HG02938 (cell line): ENCODE results near the gene TESK1.
A peak's percentile ranks its signal among the peaks of the same experiment; 100 is the strongest.
"Not testable (repeated sequence)": the region's sequence is repeated elsewhere in the genome, so short reads cannot be mapped to it uniquely, and the experiment has no call there.

ENCODE experiments used
- ATAC-seq: cut with Tn5 transposase; IDR thresholded peaks from one replicate; pipeline ENCODE4 v1.9.1; 2021; ENCODE audit warnings: mild to moderate bottlenecking, moderate library complexity; ENCODE audit not compliant: unreplicated experiment

The TESK1 gene

GRCh38 chr9:35579130-35579529 lies 25.9 kb upstream of the TESK1 start:
- ATAC-seq, result no peak

- ATAC-seq, result not testable (repeated sequence)
These were observed 25.3 kb upstream of the TESK1 start for GRCh38 chr9:35579659-35580227.

- ATAC-seq, result not testable (repeated sequence)
These were observed 21.5 kb upstream of the TESK1 start for GRCh38 chr9:35583521-35583920.

GRCh38 chr9:35584681-35585080 lies 20.4 kb upstream of the TESK1 start:
- not testable (repeated sequence) for ATAC-seq

DNA sequence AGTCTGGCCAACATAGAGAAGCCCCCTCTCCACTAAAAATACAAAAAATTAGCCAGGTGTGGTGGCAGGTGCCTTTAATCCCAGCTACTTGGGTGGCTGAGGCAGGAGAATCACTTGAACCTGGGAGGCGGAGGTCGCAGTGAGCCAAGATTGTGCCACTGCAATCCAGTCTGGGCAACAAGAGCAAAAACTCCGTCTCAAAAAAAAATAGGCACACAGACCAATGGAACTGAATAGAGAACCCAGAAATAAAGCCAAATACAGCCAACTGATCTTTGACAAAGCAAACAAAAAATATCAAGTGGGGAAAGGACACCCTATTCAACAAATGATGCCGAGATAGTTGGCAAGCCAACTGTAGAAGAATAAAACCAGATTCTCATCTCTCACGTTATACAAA lies 16.6 kb upstream of the TESK1 start:
- ATAC-seq, result not testable (repeated sequence)

GRCh38 chr9:35593581-35593980 lies 11.5 kb upstream of the TESK1 start:
- ATAC-seq, result no peak

GRCh38 chr9:35594471-35594870 lies 10.6 kb upstream of the TESK1 start:
- ATAC-seq, result no peak

GRCh38 chr9:35596907-35597306 lies 8.2 kb upstream of the TESK1 start:
- ATAC-seq, result not testable (repeated sequence)

DNA sequence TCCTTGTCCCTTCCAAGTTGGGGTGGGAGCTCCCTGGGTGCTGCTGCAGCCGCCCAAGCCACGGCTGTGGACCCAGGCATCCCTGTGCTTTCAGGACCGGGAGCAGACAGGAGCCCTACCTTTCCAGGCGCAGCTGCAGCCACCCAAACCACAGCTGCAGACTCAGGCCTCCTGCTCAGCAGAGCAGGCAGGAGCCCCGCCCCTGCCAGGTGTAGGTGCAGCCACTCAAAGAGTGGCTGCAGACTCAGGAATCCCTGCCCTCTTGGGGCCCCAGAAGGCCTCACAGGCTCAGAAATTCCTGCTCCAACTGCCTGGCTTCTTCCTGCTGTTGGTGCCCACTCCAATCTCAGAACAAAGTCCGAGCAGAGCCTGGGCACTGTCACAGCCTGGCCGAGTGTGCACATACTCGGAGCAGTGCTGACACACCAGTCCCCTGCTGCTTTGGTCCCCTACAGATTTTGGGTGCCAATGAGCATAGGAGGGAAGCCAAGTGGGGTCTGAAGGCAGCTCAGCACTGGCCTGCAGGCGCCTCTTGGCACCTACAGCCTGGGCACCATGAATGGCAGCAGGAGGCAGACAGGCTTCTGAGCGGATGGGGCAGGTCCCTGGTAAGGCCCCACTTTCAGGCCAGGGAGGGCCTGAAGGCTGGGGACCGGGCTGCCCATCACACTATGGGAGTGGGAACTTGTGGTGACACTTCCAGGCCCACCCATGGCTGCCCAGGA lies 6.0 kb upstream of the TESK1 start:
- ATAC-seq, result no peak

DNA sequence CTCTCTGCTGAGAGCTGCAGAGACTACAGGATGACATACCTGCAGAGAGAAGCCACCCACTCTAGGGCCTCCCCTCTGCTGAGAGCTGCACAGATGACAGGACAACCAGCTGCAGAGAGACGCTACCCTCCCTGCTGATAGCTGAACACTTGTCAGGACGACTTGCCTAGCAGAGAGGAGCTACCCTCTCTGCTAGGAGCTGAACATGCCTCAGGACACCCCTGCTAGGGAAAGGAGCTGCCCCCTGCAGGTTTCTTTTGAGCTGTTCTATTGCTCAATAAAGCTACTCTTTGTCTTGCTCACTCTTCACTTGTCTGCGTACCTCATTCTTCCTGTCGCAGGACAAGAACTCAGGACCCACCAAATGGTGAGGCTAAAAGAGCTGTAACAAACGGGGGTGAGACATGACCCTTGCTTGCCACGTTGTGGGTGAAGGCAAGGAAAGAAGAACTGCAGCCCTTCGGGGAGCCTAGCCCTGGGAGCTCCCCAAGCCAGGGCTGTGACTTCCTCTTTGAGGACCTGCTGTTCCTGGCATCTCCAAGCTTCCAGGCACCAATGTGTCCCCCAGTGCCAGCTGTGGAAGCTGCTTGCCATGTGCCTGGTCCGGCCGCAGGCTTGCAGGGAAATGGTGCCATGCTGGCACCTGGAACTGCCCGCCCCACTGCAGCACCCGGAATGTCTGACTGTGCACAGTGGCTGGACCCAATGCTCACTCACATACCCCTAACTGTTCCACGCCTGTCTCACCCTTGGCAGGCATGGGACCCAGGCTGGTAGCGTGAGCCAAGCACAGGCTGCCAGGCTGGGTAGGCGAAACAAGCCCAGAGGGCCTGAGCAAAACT lies 5.1 kb upstream of the TESK1 start:
- no peak for ATAC-seq

- ATAC-seq, result no peak
These were observed 1.5 kb upstream of the TESK1 start for GRCh38 chr9:35603506-35603985.

DNA sequence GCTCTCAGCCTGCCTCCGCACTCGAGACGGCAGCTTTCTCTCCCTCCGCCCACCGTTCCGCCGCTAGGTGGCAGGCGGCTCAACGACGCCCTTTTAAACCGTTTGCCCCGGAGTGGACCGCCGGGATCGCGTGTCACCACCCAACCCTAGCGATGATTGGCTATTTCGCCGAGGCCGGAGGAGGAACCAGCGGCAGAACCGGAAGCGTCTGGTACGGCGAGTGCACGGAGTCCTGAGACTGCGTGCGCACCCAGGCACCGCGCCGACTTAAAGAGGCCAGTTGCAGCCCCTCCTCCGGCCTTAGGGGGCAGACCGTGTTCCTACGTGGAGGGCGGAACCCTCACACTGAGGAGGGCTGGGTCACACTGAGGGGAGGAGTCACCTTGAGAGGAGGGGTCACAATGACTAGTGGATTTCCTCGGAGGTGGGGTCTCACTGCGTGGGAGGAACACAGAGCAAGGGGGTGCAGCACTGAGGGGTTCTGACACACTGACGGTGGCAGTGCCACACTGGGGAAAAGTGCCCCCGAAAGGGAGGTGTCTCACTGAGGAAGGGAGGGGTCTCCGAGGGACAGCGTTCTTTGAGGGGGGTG lies 980 bp upstream of the TESK1 start:
- peak; percentile 83 for ATAC-seq

DNA sequence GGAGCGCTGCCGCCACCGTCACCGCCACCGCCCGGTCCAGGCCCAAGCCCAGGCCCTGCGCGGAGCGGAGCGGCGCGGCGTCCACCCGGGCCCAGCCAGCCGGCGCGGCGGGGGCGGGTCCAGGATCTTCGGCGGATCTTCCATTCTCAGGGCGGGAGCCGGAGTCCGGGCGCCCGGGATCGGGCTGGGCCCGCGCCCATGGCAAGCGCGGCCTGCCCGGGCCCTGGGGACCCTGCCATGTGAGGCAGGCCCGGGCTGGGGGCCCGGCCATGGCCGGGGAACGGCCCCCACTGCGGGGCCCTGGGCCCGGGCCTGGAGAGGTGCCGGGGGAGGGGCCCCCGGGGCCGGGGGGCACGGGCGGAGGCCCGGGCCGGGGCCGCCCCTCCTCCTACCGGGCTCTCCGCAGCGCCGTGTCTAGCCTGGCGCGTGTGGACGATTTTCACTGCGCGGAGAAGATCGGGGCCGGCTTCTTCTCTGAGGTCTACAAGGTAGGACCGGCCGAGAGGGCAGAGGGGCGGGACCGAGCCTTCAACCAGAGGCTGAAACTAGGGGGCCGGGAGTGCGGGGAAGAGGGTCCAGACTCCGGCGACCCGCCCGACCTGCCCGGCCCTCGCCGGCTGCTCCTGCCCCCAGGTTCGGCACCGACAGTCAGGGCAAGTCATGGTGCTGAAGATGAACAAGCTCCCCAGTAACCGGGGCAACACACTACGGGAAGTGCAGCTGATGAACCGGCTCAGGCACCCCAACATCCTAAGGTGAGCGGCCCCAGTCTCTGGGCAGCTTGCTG lies 482 bp downstream of the TESK1 start:
- no peak for ATAC-seq

DNA sequence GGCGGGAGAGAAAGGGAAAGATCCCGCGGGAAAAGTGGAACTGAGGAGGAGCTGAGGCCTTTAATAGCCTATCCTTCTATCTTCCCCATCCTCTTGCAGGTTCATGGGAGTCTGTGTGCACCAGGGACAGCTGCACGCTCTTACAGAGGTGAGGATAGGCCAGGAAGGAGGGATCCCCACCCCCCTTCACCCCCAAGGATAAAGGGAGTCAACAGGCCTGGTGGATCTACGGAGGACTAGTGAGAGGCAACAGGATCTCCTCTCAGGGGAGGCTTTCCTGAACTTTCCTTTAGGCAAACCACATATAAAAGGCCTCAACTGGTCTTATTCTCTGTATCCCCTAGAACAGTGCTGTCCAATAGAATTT lies 1.1 kb downstream of the TESK1 start:
- ATAC-seq, result no peak

- ATAC-seq, result no peak
These were observed 1.7 kb downstream of the TESK1 start for GRCh38 chr9:35606726-35607125.

- no peak for ATAC-seq
These were observed 3.2 kb downstream of the TESK1 start for GRCh38 chr9:35608221-35608620.

- ATAC-seq, result no peak
These were observed 4.1 kb downstream of the TESK1 start for GRCh38 chr9:35609001-35609819.

- ATAC-seq, result no peak
These were observed 4.7 kb downstream of the TESK1 start for GRCh38 chr9:35609820-35610163.

GRCh38 chr9:35611230-35611797 lies 6.3 kb downstream of the TESK1 start:
- ATAC-seq, result peak; percentile 77
